Measurements from ENCODE around the gene PEX14. TPM values are rescaled to one million over a fixed set of nuclear protein-coding genes. Genes with fewer than 3 reads are reported as not detected.

PEX14 gene
- total and polyA plus RNA-seq, 9 of the 15 experiments (the other 6 are each of a cell fraction or from before 2014, with no cell fraction given) = 2.6 to 45.7 (median 22.7) TPM

- H3K9me3 ChIP-seq (replicated peaks; ENCODE audit: control insufficient read depth, insufficient read depth, low read depth, low read length) = no peaks in the 10 kb centered on the region
- no peak overlapping the region for H3K27ac ChIP-seq (ENCODE audit: extremely low read depth, low read depth, low read length)
- peaks cover 6% of the 10 kb centered on the region; the same call in 2 of the 3 replicates for H3K36me3 ChIP-seq (ENCODE audit: control insufficient read depth, insufficient read depth, low read length)
- ATAC-seq (no peak), DNase-seq (ENCODE audit: extremely low read depth in 1 of 4, low spot score in 3 of 4) (no peak), FAIRE-seq (no peak)
- H3K79me2 ChIP-seq (ENCODE audit: control insufficient read depth, insufficient read depth, low read length) = no peaks in the 10 kb centered on the region
- H3K4me1 ChIP-seq (replicated peaks in 1 of 2; ENCODE audit: control insufficient read depth in 2 of 2, insufficient read depth in 2 of 2, low read length in 2 of 2) = no peaks in the 10 kb centered on the region
- H3K27me3 ChIP-seq (ENCODE audit: control insufficient read depth in 2 of 2, insufficient read depth in 2 of 2, low read length in 2 of 2) = no peaks in the 10 kb centered on the region
- 70% methylated on average over 8 of the region's 8 CpGs for WGBS (ENCODE audit: insufficient coverage, low coverage, missing lambda C conversion rate)
- ChIA-PET CTCF (ENCODE audit: low intra/inter-chr PET ratio) (interaction anchor here (0.6 kb wide), 1 partner anchor 294 kb away, joined by 3 read pairs; no protein-coding TSS in a partner anchor), POLR2A (interaction anchor here (0.6 to 1.1 kb wide), 2 partner anchors 12 to 215 kb away, joined by 3 to 4 read pairs; no protein-coding TSS in a partner anchor)
- H3K9me1 ChIP-seq (ENCODE audit: control insufficient read depth, insufficient read depth, low read length) = no peaks in the 10 kb centered on the region
- BruUV-seq (replicated peaks) = no TSS peak
- H3K4me3 ChIP-seq = no peak overlapping the region
- H4K20me1 ChIP-seq (replicated peaks; ENCODE audit: control insufficient read depth, insufficient read depth, low read length) = 0 out of 2 replicates have a peak, but pooled peaks cover 21% of the 10 kb centered on the region
- no peak overlapping the region for H3K4me2 ChIP-seq (ENCODE audit: insufficient read depth, low read length)
- no peak overlapping the region for H3K9ac ChIP-seq (ENCODE audit: insufficient read depth in 1 of 2, low read depth in 2 of 2, low read length in 2 of 2)
- no peak overlapping the region for H2AFZ ChIP-seq (ENCODE audit: low read depth, low read length)
- in situ Hi-C loops (cut with MboI) = no loop called here
- intact Hi-C loops (cut with micrococcal nuclease) = no loop called here
- TF ChIP-seq SNIP1 (IDR thresholded peaks at IDR 0.05; ENCODE audit: low read depth) = no peak
- TF ChIP-seq ZNF318 (IDR thresholded peaks at IDR 0.05; ENCODE audit: borderline replicate concordance in 1 of 2, low read depth in 1 of 2) = no peak
- no peak for TF ChIP-seq ZNF263 (CRISPR knock-in tag; IDR thresholded peaks at IDR 0.05; ENCODE audit: borderline replicate concordance)
- TF ChIP-seq TRIM25 (IDR thresholded peaks at IDR 0.05; ENCODE audit: borderline replicate concordance) = no peak
- TF ChIP-seq ZNF311 (CRISPR knock-in tag; IDR thresholded peaks at IDR 0.05) = no peak
- no peak for TF ChIP-seq CHAMP1 (IDR thresholded peaks at IDR 0.05)
- TF ChIP-seq ZNF707 (CRISPR knock-in tag; conservative IDR thresholded peaks at IDR 0.05) = no peak
Measured at GRCh38 chr1:10613861-10614260, 139.1 kb downstream of the PEX14 start.
